Ascending aorta (tissue), 2 donors: ENCODE results near the gene MTMR12. TPM values are rescaled to one million over a fixed set of nuclear protein-coding genes. Genes with fewer than 3 reads are reported as not detected.
A peak's percentile ranks its signal among the peaks of the same experiment; 100 is the strongest.

Experiments
- DNase-seq, 2 donors: peaks; one replicate each; pipeline ENCODE4 v3.0.0-alpha.2; 2019; ENCODE audit warnings: low spot score in 2 of 2
- H3K27ac ChIP-seq, 2 donors: fragments of 200-600 bp; sonication (generic); one replicate each; pipeline ENCODE4 v1.5.1; 2016 to 2017; ENCODE audit warnings: mild to moderate bottlenecking in 1 of 2
- H3K27me3 ChIP-seq: fragments of 200-600 bp; sonication (generic); one replicate; pipeline ENCODE4 v1.5.1; 2017
- H3K36me3 ChIP-seq, 2 donors: fragments of 200-600 bp; sonication (generic); one replicate each; pipeline ENCODE4 v1.5.1; 2016
- H3K4me1 ChIP-seq, 2 donors: fragments of 200-600 bp; sonication (generic); one replicate each; pipeline ENCODE4 v1.5.1; 2016 to 2017; ENCODE audit warnings: mild to moderate bottlenecking in 1 of 2
- H3K4me3 ChIP-seq, 2 donors: fragments of 200-600 bp; sonication (generic); one replicate each; pipeline ENCODE4 v1.5.1; 2016 to 2017; ENCODE audit warnings: mild to moderate bottlenecking in 1 of 2
- H3K9me3 ChIP-seq, 2 donors: fragments of 200-600 bp; sonication (generic); one replicate each; pipeline ENCODE4 v1.5.1; 2016
- CTCF ChIP-seq, 3 experiments: fragments of 200-600 bp in 2 of 3; fragments of 450-650 bp in 1 of 3; sonication (generic) in 2 of 3; IDR thresholded peaks; one replicate each; pipeline ENCODE4 v1.5.1; 2016 to 2019; ENCODE audit warnings: antibody characterized with exemption in 3 of 3, mild to moderate bottlenecking in 1 of 3, moderate library complexity in 1 of 3
- intact Hi-C: fragments of 100-400 bp; cut with DNase I; formaldehyde crosslinking; loops from one replicate; pipeline ENCODE4 v1.15.1; 2023
- total RNA-seq: library from RNA; depleted of rRNA; stranded (reverse); fragments of >200 nt; gene quantifications from one replicate; pipeline ENCODE4 v1.1.0, GENCODE V29; 2016

MTMR12 gene
- total RNA-seq, 1 donor from 2014 or later = 19.5 TPM

GRCh38 chr5:32270178-32270577 lies 42.6 kb downstream of the MTMR12 start:
- no peak for DNase-seq
- no peak overlapping the region for H3K27ac ChIP-seq
- intact Hi-C loops = no loop called here
- H3K4me3 ChIP-seq = no peak overlapping the region
- peaks cover 76 to 85% of the 10 kb centered on the region in 2 donors for H3K36me3 ChIP-seq
- TF ChIP-seq CTCF (IDR thresholded peaks at IDR 0.05) = no peak
- no peaks in the 10 kb centered on the region for H3K27me3 ChIP-seq
- H3K9me3 ChIP-seq = no peaks in the 10 kb centered on the region
- no peaks in the 10 kb centered on the region for H3K4me1 ChIP-seq

- H3K27ac ChIP-seq = no peak overlapping the region
- peaks cover 62 to 70% of the 10 kb centered on the region in 2 donors for H3K36me3 ChIP-seq
- H3K4me3 ChIP-seq = no peak overlapping the region
- no peaks in the 10 kb centered on the region for H3K4me1 ChIP-seq
- no peak for TF ChIP-seq CTCF (IDR thresholded peaks at IDR 0.05)
- H3K9me3 ChIP-seq = no peaks in the 10 kb centered on the region
- intact Hi-C loops = no loop called here
- no peak for DNase-seq
- H3K27me3 ChIP-seq = no peaks in the 10 kb centered on the region
These were observed 46.8 kb downstream of the MTMR12 start for GRCh38 chr5:32265902-32266301.

GRCh38 chr5:32264957-32265572 lies 47.7 kb downstream of the MTMR12 start:
- H3K9me3 ChIP-seq = no peaks in the 10 kb centered on the region
- no peak for DNase-seq
- peaks cover 58 to 67% of the 10 kb centered on the region in 2 donors for H3K36me3 ChIP-seq
- no peaks in the 10 kb centered on the region for H3K27me3 ChIP-seq
- peaks cover 0 to 2% of the 10 kb centered on the region in 2 donors for H3K4me1 ChIP-seq
- intact Hi-C loops = no loop called here
- TF ChIP-seq CTCF (IDR thresholded peaks at IDR 0.05) = no peak
- no peak overlapping the region for H3K27ac ChIP-seq
- no peak overlapping the region for H3K4me3 ChIP-seq

GRCh38 chr5:32263684-32264083 lies 49.1 kb downstream of the MTMR12 start:
- Histone ChIP-seq H3K4me3 (no peak overlapping the region), H3K4me1 (peaks cover 0 to 2% of the 10 kb centered on the region in 2 donors), H3K36me3 (peaks cover 59 to 68% of the 10 kb centered on the region in 2 donors), H3K9me3 (no peaks in the 10 kb centered on the region), H3K27me3 (no peaks in the 10 kb centered on the region), H3K27ac (no peak overlapping the region)
- intact Hi-C loops = no loop called here
- no peak for DNase-seq
- no peak for TF ChIP-seq CTCF (IDR thresholded peaks at IDR 0.05)

GRCh38 chr5:32261198-32261597 lies 51.5 kb downstream of the MTMR12 start:
- no peaks in the 10 kb centered on the region for H3K27me3 ChIP-seq
- peaks cover 0 to 2% of the 10 kb centered on the region in 2 donors for H3K4me1 ChIP-seq
- no peak for TF ChIP-seq CTCF (IDR thresholded peaks at IDR 0.05)
- H3K27ac ChIP-seq = peak overlapping the region; percentile 23 to 34
- no peaks in the 10 kb centered on the region for H3K9me3 ChIP-seq
- H3K4me3 ChIP-seq = no peak overlapping the region
- peaks cover 39 to 63% of the 10 kb centered on the region in 2 donors for H3K36me3 ChIP-seq
- intact Hi-C loops = no loop called here
- DNase-seq = no peak

GRCh38 chr5:32259033-32259432 lies 53.7 kb downstream of the MTMR12 start:
- Histone ChIP-seq H3K4me1 (peaks cover 0 to 2% of the 10 kb centered on the region in 2 donors), H3K27ac (no peak overlapping the region), H3K9me3 (no peaks in the 10 kb centered on the region), H3K4me3 (no peak overlapping the region), H3K27me3 (no peaks in the 10 kb centered on the region), H3K36me3 (peaks cover 48 to 74% of the 10 kb centered on the region in 2 donors)
- intact Hi-C loops = no loop called here
- DNase-seq = no peak
- TF ChIP-seq CTCF (IDR thresholded peaks at IDR 0.05) = no peak
